Lung (tissue), 12 donors: ENCODE data around the gene SLC25A23. TPM values are rescaled to one million over a fixed set of nuclear protein-coding genes. Genes with fewer than 3 reads are reported as not detected.

Experiments
- ATAC-seq: fragments of 200-7000 bp; cut with Tn5 transposase; one replicate; pipeline ENCODE4 v1.9.1; 2020; ENCODE audit warnings: moderate number of reproducible peaks; ENCODE audit not compliant: insufficient read depth, low FRiP score
- DNase-seq, 3 donors: peaks; one replicate each; pipeline ENCODE4 v3.0.0-alpha.2; 2013 to 2017
- H3K27ac ChIP-seq, 2 donors: one replicate each; pipeline ENCODE4 v1.5.1; 2013; ENCODE audit warnings: mild to moderate bottlenecking in 2 of 2, moderate library complexity in 2 of 2, control low read depth in 1 of 2, inconsistent platforms in 1 of 2, low read depth in 1 of 2, low read length in 1 of 2
- H3K27me3 ChIP-seq, 3 donors: one replicate each; pipeline ENCODE4 v1.5.1; 2013; ENCODE audit warnings: low read length in 2 of 3; ENCODE audit not compliant: control insufficient read depth in 3 of 3, insufficient read depth in 3 of 3
- H3K36me3 ChIP-seq, 4 donors: one replicate each; pipeline ENCODE4 v1.5.1; 2013; ENCODE audit warnings: low read length in 4 of 4, mild to moderate bottlenecking in 1 of 4, moderate library complexity in 1 of 4; ENCODE audit not compliant: control insufficient read depth in 4 of 4, insufficient read depth in 4 of 4
- H3K4me1 ChIP-seq, 5 donors: one replicate each; pipeline ENCODE4 v1.5.1; 2013; ENCODE audit warnings: low read length in 5 of 5, mild to moderate bottlenecking in 2 of 5, moderate library complexity in 1 of 5; ENCODE audit not compliant: control insufficient read depth in 5 of 5, insufficient read depth in 5 of 5
- H3K4me3 ChIP-seq: one replicate; pipeline ENCODE4 v1.5.1; 2013; ENCODE audit warnings: mild to moderate bottlenecking, control low read depth, moderate library complexity
- H3K9ac ChIP-seq, 2 donors: one replicate each; pipeline ENCODE4 v1.5.1; 2013; ENCODE audit warnings: low read length in 2 of 2, control low read depth in 1 of 2; ENCODE audit not compliant: insufficient read depth in 1 of 2
- H3K9me3 ChIP-seq, 4 donors: one replicate each; pipeline ENCODE4 v1.5.1; 2013; ENCODE audit warnings: low read length in 3 of 4, mild to moderate bottlenecking in 1 of 4, moderate library complexity in 1 of 4; ENCODE audit not compliant: control insufficient read depth in 4 of 4, insufficient read depth in 3 of 4
- CTCF ChIP-seq: IDR thresholded peaks from 2 replicates; pipeline ENCODE4 v1.5.1; 2012; ENCODE audit warnings: mild to moderate bottlenecking; ENCODE audit errors: control extremely low read depth, extremely low read depth
- WGBS, 2 donors: extraction: QIAGEN DNeasy Blood & Tissue Kit; methylation state at CpG; one replicate each; pipeline ENCODE4 v1.1.7; 2013; 5-methylcytosine and 5-hydroxymethylcytosine counted together
- polyA plus RNA-seq, 2 donors: library from polyadenylated mRNA; stranded (reverse); fragments of 200-250 nt; gene quantifications; one replicate each; pipeline ENCODE4 v1.2.1, GENCODE V29; 2013
- total RNA-seq, 2 donors: library from RNA; depleted of rRNA in 1 of 2; stranded (reverse); fragments of >200 nt in 1 of 2; gene quantifications; one replicate each; pipeline ENCODE4 v1.2.1, GENCODE V29; 2014 to 2021
- donor health status: control.
- donor health status: control.
- donor health status: Bipolar disorder and iron deficiency.
- donor health status: healthy.
- donor health status: DM: yes; HTN: yes; CAD: no.

The SLC25A23 gene
- total and polyA plus RNA-seq, 4 donors = 15.7 to 49.5 (median 44.5) TPM

GRCh38 chr19:6491802-6492592 is 32.4 kb upstream of the SLC25A23 start:
- no peak for ATAC-seq
- H3K9ac ChIP-seq = no peak overlapping the region
- no peak overlapping the region for H3K27ac ChIP-seq
- H3K36me3 ChIP-seq = no peaks in the 10 kb centered on the region
- H3K4me3 ChIP-seq = no peak overlapping the region
- H3K9me3 ChIP-seq = peaks cover 0 to 13% (median 1%) of the 10 kb centered on the region in 4 donors
- no peaks in the 10 kb centered on the region for H3K4me1 ChIP-seq
- TF ChIP-seq CTCF = no peak
- 84 to 88% methylated on average over 4 of the region's 4 CpGs for WGBS, 2 donors
- H3K27me3 ChIP-seq = no peaks in the 10 kb centered on the region
- DNase-seq = no peak

- peaks cover 0 to 14% (median 1%) of the 10 kb centered on the region in 4 donors for H3K9me3 ChIP-seq
- H3K4me1 ChIP-seq = no peaks in the 10 kb centered on the region
- WGBS, 2 donors = 58 to 71% methylated on average over 2 of the region's 2 CpGs
- no peak overlapping the region for H3K4me3 ChIP-seq
- H3K36me3 ChIP-seq = no peaks in the 10 kb centered on the region
- H3K27ac ChIP-seq = no peak overlapping the region
- no peaks in the 10 kb centered on the region for H3K27me3 ChIP-seq
- DNase-seq (no peak), ATAC-seq (no peak)
- H3K9ac ChIP-seq = no peak overlapping the region
- no peak for TF ChIP-seq CTCF
These were observed 30.5 kb upstream of the SLC25A23 start for GRCh38 chr19:6490134-6490533.

- H3K27ac ChIP-seq = no peak overlapping the region
- H3K27me3 ChIP-seq = no peaks in the 10 kb centered on the region
- 53 to 65% methylated on average over 15 of the region's 15 CpGs for WGBS, 2 donors
- peaks cover 0 to 14% (median 1%) of the 10 kb centered on the region in 4 donors for H3K9me3 ChIP-seq
- no peak overlapping the region for H3K4me3 ChIP-seq
- no peak for ATAC-seq
- TF ChIP-seq CTCF = no peak
- DNase-seq = no peak
- H3K9ac ChIP-seq = no peak overlapping the region
- H3K36me3 ChIP-seq = no peaks in the 10 kb centered on the region
- no peaks in the 10 kb centered on the region for H3K4me1 ChIP-seq
These were observed 29.9 kb upstream of the SLC25A23 start for GRCh38 chr19:6489278-6490061.
